Right atrium auricular region (tissue), 2 donors: ENCODE measurements around the gene STAC. TPM values are rescaled to one million over a fixed set of nuclear protein-coding genes. Genes with fewer than 3 reads are reported as not detected.

Experiments used
- DNase-seq: peaks from one replicate; pipeline ENCODE4 v3.0.0-alpha.2; 2019; ENCODE audit warnings: low spot score
- H3K27ac ChIP-seq, 2 donors: fragments of 200-600 bp; sonication (generic); 1 replicate in 1 of 2; 2 replicates in 1 of 2; pipeline ENCODE4 v1.5.1; 2016 to 2019
- H3K27me3 ChIP-seq, 2 donors: fragments of 200-600 bp; sonication (generic); one replicate each; pipeline versions ENCODE4 v1.5.1 to v1.6.0; 2017 to 2019
- H3K36me3 ChIP-seq: fragments of 200-600 bp; sonication (generic); one replicate; pipeline ENCODE4 v1.5.1; 2016
- H3K4me1 ChIP-seq, 2 donors: fragments of 200-600 bp; sonication (generic); one replicate each; pipeline versions ENCODE4 v1.5.1 to v1.6.0; 2017 to 2019
- H3K4me3 ChIP-seq, 2 donors: fragments of 200-600 bp; sonication (generic); 1 replicate in 1 of 2; 2 replicates in 1 of 2; pipeline ENCODE4 v1.5.1; 2017 to 2019; ENCODE audit warnings: mild to moderate bottlenecking in 1 of 2, moderate library complexity in 1 of 2
- H3K9me3 ChIP-seq, 2 donors: fragments of 200-600 bp; sonication (generic); one replicate each; pipeline ENCODE4 v1.5.1; 2019
- total RNA-seq, 2 donors: library from RNA; depleted of rRNA; stranded (reverse); fragments of >200 nt; gene quantifications; one replicate each; pipeline ENCODE4 v1.1.0, GENCODE V29; 2016
- TF ChIP-seq, protein P1 (sequence below), 2 donors: fragments of 200-600 bp; sonication (generic); IDR thresholded peaks; one replicate each; pipeline ENCODE4 v1.5.1; 2019; ENCODE audit warnings: antibody characterized with exemption in 2 of 2

STAC gene
- total RNA-seq, 2 donors from 2014 or later, result 0.33 TPM; not detected in 1

DNA sequence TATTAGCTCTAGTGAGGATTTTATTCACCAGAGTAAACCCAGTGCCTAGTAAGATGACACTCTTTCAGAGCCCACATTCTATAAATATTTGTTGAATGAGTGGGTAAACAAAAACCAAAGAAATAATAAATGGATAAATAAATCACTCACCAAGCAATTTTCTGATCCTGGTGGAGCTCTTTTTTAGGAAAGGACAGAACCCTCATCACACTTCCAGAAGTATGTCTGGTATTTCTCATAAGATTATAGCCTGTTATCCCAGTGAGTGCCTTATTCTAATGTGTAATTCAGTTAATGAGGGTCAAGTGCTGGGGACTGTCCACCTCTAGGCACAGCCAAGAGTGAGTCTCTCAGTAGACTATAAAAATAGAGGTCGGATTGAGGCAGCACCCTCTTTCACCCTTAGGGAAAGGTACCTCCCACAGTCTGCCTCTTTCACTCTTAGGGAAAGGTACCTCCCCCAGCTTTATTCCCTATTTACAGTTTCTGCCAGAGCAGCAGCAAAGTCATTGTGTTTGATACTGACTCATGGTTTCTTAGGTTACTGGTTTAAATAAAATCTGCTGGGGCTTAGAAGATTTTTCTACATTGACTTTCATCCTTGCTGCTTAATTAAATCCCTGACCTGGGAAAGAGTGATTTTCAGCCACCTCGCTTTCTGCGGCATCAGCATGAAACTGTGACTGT lies 145.0 kb downstream of the STAC start:
- TF ChIP-seq, protein P1, sequence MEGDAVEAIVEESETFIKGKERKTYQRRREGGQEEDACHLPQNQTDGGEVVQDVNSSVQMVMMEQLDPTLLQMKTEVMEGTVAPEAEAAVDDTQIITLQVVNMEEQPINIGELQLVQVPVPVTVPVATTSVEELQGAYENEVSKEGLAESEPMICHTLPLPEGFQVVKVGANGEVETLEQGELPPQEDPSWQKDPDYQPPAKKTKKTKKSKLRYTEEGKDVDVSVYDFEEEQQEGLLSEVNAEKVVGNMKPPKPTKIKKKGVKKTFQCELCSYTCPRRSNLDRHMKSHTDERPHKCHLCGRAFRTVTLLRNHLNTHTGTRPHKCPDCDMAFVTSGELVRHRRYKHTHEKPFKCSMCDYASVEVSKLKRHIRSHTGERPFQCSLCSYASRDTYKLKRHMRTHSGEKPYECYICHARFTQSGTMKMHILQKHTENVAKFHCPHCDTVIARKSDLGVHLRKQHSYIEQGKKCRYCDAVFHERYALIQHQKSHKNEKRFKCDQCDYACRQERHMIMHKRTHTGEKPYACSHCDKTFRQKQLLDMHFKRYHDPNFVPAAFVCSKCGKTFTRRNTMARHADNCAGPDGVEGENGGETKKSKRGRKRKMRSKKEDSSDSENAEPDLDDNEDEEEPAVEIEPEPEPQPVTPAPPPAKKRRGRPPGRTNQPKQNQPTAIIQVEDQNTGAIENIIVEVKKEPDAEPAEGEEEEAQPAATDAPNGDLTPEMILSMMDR (IDR thresholded peaks at IDR 0.05), result no peak
- Histone ChIP-seq H3K27me3 (no peaks in the 10 kb centered on the region), H3K9me3 (no peaks in the 10 kb centered on the region), H3K4me3 (no peak overlapping the region), H3K4me1 (no peaks in the 10 kb centered on the region), H3K27ac (no peak overlapping the region), H3K36me3 (no peaks in the 10 kb centered on the region)
- DNase-seq, result no peak

DNA sequence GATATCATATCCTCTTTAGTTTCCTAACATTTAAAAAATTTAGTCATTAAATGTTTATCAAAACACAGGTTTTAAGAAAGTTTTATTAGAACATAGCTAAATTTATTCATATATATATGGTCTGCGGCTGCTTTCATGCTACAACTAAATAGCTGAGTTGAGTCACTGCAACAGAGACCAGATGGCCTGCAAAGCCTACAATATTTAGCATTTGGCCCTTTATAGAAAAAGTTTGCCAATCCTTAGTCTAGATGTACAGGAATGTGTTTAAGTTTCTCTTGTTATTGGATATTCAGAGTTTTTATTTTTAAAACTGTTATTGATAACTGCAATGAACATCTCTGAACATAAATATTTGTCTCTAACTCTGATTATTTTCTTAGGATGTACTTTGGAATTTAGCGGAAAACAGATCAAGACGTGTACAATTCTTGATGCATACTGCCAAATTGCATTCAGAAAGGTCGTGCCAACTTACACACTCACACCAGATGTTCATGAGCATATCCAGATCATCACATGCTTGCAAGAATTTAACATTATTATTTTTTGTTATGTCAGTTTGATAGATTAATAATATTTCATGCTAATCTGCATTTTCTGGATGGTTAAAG lies 157.9 kb downstream of the STAC start:
- no peaks in the 10 kb centered on the region for H3K27me3 ChIP-seq
- H3K9me3 ChIP-seq, result peaks cover 0 to 8% of the 10 kb centered on the region in 2 donors
- TF ChIP-seq, protein P1 (IDR thresholded peaks at IDR 0.05), result no peak
- no peak overlapping the region for H3K4me3 ChIP-seq
- no peak overlapping the region for H3K27ac ChIP-seq
- no peaks in the 10 kb centered on the region for H3K36me3 ChIP-seq
- DNase-seq, result no peak
- no peaks in the 10 kb centered on the region for H3K4me1 ChIP-seq

DNA sequence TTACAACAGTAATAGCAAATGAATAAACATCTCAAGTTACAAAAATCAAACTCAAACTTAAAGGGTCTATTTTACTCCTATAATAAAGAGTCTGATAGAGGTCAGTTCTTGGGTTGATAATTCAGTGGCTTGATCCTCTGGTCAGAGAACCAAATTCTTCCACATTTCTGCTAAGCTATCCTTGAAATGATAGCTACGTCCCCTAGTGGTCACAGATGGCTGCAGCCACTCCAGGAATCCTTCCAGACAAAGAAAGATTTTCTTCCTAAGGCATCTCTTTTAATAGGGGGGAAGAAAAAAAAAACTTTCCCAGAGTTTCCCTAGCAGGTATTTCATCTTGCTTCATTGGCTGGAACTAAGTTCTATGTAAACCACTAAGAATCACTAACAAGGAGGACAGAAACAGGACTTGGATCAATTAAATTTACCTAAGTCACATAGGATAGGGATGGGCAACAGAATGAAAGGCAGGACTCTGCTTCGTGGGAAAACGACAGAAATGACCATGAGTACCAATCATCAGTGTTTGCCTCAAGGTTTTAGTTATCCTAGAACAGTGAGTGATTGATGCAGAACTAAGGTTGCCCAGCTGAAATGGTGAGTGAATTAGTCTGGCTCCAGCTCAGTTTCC lies 160.7 kb downstream of the STAC start:
- no peak for DNase-seq
- Histone ChIP-seq H3K4me3 (no peak overlapping the region), H3K27me3 (no peaks in the 10 kb centered on the region), H3K4me1 (no peaks in the 10 kb centered on the region), H3K36me3 (no peaks in the 10 kb centered on the region), H3K27ac (no peak overlapping the region), H3K9me3 (no peaks in the 10 kb centered on the region)
- TF ChIP-seq, protein P1 (IDR thresholded peaks at IDR 0.05), result peak in 1 of 2 donors; percentile 69

DNA sequence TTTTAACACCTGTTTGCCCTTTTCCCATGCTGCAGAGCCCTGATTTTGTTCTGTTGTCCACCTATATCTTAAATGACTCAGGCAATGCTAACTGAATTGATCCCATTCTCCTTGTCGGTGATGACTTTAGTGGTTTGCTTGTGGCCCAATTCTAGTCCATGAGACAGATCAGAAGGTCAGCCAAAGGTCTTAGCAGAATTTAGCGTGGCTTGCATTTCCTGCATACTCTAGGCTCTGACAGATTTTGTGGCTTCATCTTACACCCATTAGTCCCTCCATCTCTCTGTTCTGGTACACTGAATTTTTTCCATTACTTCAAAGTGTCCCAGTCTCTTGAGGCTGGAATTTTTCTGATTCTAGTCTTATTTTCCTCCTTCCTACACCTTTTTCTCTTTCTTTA lies 161.9 kb downstream of the STAC start:
- DNase-seq, result no peak
- Histone ChIP-seq H3K4me3 (no peak overlapping the region), H3K27me3 (no peaks in the 10 kb centered on the region), H3K36me3 (no peaks in the 10 kb centered on the region), H3K27ac (no peak overlapping the region), H3K4me1 (no peaks in the 10 kb centered on the region), H3K9me3 (no peaks in the 10 kb centered on the region)
- TF ChIP-seq, protein P1 (IDR thresholded peaks at IDR 0.05), result no peak

DNA sequence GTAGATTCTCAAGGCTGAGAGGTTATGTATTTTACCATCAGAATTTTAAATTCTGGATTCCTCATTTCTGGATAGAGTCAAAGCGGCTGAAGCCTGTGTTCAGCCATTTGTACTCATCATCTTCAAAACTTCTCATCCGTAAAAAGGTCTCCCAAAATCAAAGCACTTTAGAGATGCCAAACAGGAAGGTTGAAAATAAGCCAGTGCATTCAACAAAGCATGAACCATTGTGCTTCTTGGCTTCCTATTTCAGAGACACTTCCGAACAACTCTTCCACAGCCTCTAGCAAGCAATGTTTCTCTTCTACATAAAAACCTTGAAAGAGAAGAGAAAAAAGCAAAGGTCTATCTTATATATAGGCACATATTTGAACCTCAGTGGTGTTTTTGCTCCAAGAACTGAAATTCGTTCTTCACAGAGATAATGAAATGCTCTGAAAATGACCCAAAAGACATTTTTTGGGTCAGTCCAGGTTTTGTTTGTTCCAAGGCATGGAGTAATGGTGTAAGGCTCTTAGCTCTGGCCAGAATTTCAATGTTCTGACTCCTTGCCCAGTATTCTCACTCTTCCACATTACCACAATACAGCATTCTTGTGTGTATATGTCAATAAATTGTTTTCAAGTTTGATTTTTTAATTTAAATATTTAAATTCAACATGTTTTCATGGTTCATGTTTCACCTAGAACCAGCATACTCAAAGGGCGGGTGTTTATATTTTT lies 163.1 kb downstream of the STAC start:
- TF ChIP-seq, protein P1 (IDR thresholded peaks at IDR 0.05), result no peak
- no peaks in the 10 kb centered on the region for H3K27me3 ChIP-seq
- H3K4me1 ChIP-seq, result no peaks in the 10 kb centered on the region
- no peak overlapping the region for H3K4me3 ChIP-seq
- no peak overlapping the region for H3K27ac ChIP-seq
- H3K36me3 ChIP-seq, result no peaks in the 10 kb centered on the region
- no peak for DNase-seq
- peaks cover 0 to 2% of the 10 kb centered on the region in 2 donors for H3K9me3 ChIP-seq
